NOMO-1 treated with DMSO at 0.1 percent for 48 hours (cell line): ENCODE results near the gene LRP1B.

Experiments
- DNase-seq: peaks from one replicate; lab custom pipeline; 2025; ENCODE audit not compliant: unreplicated experiment; lab: John Stamatoyannopoulos, UW

The LRP1B gene

GRCh38 chr2:142131010-142131669, at the start of gene LRP1B:
Gene LRP1B, minus strand, starts transcription at chr2:142131016. Its CDS starts 287 bp downstream, at chr2:142130729.
- no peak for DNase-seq

DNA sequence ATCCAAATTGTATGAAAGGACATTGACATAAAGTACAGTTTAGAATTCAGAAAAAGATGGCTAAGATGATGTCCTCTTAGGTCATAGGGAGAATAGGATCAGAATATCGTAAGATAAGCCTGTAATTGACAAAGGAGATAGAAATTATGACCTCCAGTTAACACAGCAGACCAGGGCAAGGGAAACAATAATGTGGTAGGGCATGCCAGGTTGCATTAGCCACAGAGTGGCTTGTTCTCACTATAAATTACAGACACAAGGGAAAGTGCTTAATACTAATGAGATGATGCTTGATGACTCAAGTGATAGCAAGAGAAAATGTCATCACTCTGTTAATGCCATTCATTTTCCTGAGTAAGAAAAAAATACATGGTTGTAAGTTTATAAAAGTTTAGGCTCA, 48.9 kb upstream of the LRP1B start:
- no peak for DNase-seq

DNA sequence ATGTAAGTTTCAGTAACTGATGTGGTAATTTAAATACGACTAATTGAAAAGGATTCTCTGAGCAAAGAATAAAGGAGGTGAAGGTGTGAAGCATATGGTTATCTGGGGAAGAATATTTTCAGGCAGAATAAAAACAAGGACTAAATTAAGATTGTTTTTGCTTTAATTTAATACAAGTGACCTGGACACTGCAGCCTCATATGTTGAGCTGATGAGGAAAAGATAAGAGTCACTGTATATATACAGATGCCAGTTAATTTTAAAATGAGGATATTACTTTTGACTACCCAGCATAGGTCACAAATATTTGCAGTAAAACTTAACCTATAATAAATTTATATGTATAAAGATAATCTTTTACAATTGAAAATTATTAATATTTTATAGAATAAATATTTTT, 47.8 kb upstream of the LRP1B start:
- DNase-seq: no peak

GRCh38 chr2:142176941-142177340, 46.1 kb upstream of the LRP1B start:
- DNase-seq: no peak

GRCh38 chr2:142175813-142176338, 45.1 kb upstream of the LRP1B start:
- DNase-seq: no peak

DNA sequence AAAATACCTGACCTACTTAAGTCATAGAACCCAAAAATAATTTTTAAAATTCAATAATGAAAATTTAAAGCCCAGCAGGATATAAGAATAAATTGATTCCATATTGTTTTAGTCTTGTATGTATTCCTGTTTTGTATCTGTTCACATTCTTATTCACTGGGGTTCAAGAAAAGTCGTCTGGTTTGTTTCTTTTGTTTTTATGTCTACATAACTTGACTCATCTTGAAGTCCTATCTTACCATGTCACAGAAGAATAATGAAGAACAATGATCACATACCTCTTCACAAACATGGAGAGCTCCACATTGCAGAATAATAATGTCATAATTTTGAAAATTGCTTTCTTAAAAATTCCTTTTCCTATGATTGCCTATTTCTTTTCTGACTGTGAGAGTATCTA, 43.4 kb upstream of the LRP1B start:
- no peak for DNase-seq

GRCh38 chr2:142170847-142171246, 40.0 kb upstream of the LRP1B start:
- no peak for DNase-seq

DNA sequence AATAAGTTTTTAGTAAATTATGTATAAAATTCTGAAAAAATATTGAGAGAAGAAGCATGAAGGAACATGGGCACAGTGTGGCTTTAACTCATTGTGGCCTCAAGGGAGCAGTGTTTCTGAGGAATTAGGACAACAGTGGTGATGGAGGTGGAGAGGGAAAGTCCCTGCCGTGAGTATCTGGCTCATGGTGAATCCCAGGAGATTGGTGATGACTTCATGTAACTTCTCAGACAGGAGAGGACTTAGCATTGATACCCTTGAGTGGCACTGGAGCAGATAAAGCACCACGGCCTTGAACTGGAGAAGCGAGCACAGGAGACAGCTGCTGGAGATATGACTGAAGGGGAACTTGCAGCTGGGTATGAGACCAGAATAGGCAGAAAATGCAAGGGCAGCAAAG, 35.0 kb upstream of the LRP1B start:
- no peak for DNase-seq

- DNase-seq: no peak
These were observed 22.8 kb upstream of the LRP1B start for GRCh38 chr2:142153601-142154000.

GRCh38 chr2:142150453-142150852, 19.6 kb upstream of the LRP1B start:
- DNase-seq: no peak

DNA sequence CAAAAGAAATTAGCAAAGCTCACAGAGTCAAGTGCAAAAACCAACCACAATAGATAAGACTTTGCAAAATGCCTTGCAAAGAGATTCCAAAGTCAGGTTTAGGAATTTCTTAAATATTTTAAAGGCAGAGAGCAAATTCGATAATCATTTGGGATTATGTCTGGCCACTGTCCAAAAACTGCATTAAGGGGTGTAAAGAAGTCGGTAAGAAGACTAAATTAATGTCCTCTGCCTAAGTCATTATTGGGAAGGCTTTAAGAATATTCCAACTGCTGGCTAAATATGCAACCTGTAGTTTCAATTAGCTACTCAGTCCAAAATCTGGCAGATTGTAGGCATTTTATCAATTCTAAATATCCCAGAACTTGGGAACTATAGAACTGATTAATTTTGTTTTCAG, 13.7 kb upstream of the LRP1B start:
- DNase-seq: no peak

- no peak for DNase-seq
These were observed 11.8 kb upstream of the LRP1B start for GRCh38 chr2:142142595-142142994.

DNA sequence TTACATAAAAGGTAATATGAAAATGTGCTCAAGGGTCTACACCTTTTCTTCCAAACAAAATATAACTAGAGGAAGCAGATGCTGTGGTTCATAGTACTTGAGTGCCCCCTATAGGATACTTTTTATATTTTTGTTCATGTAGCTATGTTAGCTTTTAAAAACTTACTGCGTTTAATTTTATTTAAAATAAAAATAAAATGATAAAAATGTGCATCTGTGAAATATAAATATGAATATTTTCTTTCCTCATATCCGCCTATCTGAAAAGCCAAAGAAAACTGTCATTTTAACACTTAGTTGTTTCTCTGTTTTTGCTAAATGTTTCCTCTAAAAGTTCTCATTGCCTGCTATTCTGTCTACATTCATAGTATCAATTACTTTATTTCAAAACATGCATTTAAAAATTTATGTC, 9.6 kb upstream of the LRP1B start:
- peak; percentile 47 for DNase-seq

DNA sequence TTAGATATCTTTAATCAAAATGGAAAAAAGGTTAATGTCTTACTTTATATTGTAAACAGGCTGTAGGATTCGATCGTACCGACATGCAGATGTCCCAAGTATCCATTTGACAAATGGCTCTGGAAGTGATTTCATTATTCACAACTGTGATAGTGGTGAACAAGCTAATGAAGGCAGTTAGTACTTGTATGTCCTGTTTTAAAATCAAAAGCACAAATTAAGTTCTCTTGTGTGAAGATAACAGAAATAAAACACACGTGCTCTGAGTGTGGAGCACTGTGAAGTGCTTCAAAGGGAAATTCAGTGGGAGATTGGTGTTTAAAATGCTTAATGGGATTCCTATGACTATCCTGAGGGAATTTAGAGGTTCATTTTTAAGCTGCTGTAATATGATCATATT, 8.6 kb upstream of the LRP1B start:
- DNase-seq: no peak

DNA sequence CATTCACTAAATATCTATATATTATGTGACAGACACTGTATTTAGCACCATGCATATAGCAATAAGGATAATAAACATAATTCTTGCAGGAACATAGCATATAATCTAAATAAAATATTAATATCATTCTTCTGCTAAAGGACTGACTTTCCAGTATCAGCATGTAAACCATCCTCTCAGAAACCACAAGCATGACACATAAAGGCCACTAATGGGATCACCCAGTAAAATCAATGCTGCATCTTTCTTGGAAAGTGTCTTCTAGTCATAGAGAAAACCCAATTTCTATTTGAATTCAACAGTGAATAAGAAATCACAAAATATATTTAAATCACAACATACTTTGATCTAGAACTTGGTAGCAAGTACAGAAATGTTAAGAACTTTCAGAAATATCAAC, 5.8 kb upstream of the LRP1B start:
- no peak for DNase-seq

GRCh38 chr2:142134911-142135310, 4.1 kb upstream of the LRP1B start:
- DNase-seq: no peak

DNA sequence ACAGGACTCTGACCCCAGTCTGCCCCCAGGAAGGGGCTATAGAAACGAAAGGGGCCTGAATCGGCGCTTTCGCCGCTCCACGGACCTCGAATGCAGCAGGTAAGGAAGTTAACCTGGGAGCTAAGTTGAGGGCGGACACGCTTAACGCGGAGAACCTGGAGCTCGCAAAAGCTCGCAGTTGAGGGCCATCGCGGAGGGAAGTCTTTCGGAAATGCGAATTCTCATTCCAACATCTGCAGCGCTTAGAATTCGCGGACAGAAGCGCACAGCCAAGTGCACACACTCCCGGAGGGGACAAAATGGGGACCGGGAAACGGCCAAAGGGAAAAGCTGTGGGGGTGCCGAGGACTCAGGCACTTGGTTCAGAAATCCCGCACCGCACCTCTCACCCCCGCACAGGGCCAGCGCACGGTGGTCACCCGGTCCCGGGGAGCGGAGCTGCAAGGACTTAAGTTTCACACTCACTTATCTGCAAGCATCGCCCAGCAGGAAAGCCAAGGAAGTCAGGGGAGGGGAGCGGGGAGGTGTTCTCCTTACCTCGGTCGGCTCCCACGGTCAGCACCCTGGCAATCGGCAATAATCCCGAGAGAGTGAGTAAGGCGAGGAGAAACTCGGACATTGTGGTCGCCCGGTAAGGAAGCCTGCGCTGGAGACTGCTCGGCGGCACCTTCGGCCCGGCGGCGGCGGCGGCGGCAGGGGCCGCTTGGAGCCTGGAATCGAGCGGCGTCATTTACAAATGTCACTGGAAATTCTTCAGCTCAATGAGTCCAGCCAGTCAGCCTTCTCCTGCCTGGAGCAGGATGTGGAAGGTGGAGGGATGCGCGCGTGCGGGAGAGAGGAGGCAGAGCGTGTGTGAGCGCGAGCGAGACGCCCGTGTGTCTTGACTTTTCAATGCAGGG, 456 bp downstream of the LRP1B start:
- no peak for DNase-seq

- DNase-seq: no peak
These were observed 2.7 kb downstream of the LRP1B start for GRCh38 chr2:142128105-142128504.

DNA sequence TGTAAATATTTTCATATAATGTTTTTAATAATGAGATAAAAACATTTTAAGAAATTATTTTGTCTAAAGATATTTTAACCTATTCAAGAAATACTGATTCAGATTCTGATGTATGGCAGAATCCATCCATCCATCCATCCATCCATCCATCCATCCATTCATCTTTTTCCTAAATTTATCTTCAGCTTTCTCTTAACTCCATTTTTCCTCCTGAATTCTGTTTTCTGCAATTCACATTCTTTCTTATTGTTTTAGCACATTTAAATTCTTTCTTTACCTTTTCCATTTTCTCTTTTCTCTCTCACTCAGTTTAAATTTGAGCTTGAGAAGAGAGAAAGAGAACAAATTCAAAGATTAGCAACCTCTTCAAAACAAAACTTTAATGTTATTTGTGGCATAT, 3.6 kb downstream of the LRP1B start:
- no peak for DNase-seq

DNA sequence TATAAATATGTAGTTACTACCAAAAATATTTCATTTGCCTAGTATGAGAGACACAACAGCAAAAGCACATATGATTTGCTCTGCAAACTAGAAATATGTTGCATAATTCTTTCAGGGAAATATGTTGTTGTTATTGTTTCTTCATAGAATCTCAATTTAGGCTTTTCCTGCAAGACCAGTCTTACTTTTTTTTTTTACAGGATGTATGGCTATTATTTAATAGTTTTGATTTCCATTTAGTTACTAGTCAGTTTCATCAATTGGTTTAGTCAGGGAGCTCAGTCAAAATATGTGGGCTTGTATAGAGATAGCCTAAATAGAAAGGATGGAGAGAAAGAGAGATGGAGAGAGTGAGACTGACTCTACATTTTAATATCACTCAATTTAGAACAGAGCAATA, 6.1 kb downstream of the LRP1B start:
- DNase-seq: no peak

DNA sequence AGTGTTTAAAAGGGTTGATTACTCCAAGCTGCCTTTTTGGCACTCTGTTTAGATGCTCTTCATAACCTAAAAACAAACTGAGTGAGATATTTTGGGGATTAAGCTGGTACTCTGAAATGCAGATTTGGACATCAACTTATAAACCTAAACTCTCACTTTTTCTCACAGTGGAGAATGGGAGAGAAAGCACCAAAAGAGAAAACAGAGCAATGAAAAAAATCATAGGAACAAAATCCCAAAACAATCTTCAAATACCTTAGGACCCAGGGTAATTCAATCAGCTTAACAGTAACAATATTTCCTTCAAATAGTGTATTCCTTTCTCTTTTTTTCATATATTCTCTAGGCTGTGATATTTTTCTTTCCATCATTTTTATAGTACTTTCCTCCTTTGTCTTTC, 11.5 kb downstream of the LRP1B start:
- DNase-seq: no peak

DNA sequence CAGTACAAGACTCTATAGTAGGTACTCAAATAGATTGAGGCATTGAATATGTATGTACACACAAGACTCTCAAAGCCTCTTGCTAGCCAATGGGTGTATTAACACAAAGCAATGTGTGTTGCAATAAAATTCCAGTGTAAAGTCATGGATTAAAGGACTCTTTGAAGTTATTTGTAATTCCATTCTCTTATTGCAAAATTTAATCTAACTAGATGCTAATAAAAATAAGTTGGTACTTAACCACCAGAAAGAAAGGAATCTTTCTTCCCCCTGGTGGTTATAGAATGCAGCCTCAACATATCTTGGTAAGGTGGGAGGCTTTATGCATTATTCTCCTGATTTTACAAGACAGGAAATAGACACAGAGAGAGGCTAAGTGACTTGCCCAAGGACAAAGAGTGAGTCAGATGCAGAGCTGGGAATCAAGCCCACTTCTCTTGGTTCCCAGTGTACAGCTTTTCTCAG, 18.0 kb downstream of the LRP1B start:
- DNase-seq: no peak
